ELR (cell line): ENCODE data around the gene PARVB.

Experiments used
- DNase-seq: peaks from one replicate; pipeline ENCODE4 v3.0.0-alpha.2; 2015; ENCODE audit warnings: low read depth

The PARVB gene

DNA sequence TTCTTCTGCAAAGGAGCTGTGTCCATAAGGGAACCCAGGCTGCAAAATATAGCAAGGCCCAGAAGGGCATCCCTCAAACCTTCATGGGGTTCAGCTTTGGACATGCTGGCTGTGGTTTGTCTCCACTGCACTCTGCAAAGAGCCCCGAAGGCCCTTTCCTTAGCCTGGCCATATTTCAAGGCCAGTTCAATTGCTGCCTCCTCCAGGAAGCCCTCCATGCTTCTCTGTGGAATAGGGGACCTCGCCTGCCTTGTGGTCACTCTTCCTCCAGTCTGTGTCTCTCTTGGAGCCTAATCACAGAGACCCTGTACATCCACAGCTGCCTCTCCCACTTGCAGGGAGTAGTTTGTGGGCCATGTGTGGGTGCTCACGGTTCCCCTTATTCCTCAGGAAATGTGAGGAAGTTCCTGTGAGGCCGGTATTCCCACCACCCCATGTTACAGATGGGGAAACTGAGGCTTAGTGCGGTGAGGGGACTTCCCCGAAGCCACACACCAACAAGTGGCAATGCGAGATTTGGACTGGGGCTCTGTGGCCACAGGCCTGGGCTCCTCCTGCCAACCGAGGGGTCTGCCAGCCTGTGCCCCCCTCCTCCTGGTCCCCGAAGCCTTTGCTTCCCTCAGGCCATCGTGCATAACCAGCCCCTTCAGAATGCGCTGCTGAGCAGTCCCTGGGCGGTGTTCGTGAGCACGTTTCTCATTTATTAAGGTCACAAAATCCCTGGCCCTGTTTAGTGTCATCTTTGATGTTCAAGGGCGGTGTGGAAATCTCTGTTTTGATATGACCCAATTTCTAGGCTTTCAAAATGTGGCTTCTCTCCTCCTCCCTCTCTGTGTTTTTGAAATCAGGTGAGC lies 65.8 kb downstream of the PARVB start:
- DNase-seq = no peak

DNA sequence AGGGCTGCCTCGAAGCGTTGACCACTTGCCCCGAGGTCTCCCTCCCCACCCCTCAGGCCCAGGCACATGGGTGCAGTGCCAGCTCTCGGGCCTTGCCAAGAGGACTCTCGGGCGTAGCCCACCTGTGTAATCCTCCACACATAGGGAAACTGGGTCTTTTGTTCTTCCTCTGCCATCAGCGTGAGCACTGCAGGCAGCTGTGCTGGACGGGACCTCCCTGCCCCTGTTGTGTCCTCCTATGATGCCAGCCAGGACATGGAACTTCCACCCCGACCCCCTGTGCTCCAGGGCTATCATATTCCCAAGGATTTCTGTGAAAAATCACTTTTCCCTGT lies 66.4 kb downstream of the PARVB start:
- no peak for DNase-seq

DNA sequence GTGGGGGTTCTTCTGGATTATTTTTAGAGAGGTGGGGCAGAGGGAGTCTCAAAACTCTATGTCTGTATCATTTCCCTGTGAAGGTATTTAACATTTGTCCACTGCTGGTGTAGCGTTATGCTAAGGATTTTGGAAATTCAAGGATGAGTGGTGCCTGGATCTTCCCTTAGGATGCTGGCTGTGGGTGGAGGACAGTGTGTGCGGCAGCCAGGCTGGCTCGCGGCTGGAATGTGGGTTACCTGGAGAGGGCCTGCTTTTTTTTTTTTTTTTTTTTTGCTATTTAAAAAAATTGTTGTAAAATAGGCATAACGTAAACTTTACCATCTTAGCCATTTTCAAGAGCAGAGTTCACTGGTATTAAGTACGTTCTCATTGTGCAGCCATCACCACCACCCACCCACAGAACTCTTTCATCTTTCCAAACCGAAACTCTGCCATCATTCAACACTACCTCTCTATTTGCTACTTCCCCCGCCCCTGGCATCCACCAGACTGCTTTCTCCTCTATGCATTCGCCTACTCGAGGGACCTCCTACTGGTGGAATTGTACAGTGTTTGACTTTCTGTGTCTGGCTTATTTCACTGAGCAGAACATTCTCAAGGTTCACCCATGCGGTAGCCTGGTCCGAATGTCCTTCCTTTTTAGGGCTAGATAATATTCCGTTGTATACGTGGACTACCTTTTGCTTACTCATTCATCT lies 67.1 kb downstream of the PARVB start:
- DNase-seq = peak; percentile 45

DNA sequence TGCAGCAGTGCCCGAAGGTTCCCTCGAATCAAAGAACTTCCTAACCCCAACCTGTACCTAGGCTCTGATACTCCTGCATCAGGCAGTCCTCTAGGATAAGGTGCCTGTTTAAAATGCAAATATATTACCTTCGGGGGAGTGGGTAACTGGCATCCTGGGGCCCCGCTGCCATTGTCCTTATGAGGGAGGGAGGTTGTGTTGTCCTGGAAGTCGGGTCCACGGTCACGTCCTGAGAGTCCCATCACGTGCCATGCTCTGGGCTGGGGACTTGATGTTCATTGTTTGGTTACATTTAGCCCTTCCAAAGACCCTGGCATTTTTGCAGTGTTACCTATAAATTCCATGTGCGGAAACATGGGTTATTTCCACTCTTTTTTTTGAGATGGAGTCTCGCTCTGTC lies 67.6 kb downstream of the PARVB start:
- DNase-seq = no peak

DNA sequence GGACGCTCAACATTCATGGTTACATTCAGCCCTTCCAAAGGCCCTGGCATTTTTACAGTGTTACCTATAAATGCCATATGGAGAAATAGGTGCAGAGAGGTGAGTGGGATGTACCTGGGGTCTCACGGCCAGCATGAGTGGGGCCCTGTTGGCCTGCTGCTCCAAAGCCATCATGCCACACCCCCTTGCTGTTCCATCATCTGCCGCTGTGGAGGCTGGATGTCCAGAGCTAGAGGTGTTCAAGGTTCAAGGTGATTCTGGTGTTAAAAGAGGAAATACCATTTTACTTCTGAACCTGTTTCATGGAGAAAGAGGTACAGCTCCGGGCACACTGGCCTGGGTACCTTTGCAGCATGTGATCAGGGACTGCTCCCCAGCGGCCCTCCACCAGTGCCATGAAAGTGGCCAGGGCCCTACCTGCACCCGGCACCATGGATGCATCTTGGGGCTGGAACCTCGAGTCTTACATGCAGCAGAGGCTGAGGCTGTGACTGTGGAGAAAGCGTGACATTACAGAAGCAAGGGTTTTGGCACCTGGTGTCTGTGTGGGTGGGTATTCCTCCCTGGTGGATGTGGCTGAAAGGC lies 68.6 kb downstream of the PARVB start:
- DNase-seq = no peak

DNA sequence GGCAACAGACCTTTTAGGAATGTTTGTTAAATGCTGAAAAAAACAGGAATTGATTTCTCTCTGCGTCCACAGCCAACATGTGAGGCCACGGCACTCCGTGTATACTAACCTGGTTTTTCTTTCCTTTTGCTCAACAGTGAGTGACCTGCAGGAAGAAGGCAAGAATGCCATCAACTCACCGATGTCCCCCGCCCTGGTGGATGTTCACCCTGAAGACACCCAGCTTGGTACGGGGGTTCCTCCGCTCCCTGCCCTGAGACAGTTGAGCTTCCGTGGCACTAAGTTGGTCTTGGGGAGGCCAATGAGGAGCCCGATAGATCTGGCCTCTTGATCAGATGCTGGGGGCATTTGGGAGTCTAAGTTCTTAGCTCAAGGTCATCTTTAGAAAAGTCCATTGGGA lies 69.7 kb downstream of the PARVB start:
- DNase-seq = no peak

DNA sequence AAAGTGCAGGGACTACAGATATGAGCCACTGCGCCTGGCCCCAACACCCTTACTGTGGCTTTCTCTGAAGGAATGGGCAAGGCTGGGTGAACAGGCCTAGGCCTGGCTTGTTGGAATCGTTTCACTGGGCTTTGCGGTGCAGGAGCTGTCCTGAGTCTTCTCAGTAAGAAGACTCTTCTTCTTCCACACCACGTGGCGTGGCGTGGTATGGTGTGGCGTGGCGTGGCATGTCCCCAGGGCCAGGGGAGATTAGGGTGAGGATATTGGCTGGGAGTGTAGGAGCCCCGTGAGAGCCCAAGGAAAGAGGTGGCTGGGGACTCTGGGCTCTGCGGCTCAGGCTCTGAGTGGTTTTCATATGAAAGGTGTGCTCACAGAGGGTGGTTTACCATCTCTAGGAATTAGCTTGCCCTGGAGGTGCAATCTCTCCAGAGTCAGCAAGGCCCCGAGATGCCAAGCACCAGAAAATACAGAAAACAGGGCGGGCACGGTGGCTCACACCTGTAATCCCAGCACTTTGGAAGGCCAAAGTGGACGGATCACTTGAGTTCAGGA lies 70.7 kb downstream of the PARVB start:
- DNase-seq = no peak

DNA sequence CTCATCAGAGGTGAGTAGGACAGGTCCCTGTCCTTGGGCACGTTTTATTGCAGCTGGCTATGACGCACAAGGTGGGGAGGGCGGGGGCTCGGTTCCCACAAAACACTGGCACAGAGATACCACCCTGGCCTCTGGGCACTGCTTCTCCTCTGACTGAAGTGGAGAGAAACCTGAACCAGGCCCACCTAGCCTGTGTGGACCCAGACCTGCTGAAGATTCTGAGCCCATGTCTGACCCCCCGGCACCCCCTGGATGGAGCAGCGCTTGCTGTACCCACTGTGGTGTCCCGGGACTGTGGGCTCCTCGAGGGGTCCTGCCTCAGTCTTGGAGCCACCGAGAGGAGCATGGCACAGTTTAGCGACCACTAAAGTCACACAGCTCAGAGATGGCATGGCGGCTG lies 72.6 kb downstream of the PARVB start:
- no peak for DNase-seq

DNA sequence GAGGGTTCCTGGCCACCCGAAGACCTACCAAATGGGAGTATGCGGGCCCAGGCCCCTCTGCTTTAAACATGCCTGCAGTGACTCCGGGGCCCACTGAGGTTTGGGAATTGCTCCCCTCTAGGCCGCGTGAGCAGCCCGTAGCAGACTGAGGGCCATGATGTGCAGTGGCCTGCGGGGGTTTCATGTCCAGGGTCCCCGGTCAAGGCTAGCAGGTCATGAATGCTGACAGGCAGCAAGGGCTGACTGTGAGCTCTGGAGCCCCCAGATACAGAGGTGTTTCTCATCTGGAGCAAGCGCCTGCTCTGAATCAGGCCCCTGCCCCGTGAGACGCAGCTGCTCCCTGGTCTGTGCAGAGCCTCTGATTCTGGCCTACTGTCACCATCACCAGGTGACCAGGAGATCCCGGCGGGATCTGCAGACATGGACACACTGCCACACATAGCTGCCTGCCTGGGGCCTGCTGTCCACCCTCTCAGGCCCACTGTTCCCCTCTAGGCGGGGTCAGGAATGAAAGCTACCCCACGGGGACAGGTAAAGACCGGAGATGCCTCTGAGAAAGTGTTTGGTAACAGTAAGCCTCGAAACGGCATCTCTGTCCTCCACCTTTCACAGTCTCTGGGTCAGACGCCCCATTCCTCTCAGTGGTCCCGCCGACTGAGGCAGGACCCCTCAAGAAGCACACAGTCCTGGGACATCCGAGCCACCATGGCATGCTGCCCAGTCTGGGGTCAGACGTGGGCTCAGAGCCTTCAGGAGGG lies 73.3 kb downstream of the PARVB start:
- DNase-seq = no peak

DNA sequence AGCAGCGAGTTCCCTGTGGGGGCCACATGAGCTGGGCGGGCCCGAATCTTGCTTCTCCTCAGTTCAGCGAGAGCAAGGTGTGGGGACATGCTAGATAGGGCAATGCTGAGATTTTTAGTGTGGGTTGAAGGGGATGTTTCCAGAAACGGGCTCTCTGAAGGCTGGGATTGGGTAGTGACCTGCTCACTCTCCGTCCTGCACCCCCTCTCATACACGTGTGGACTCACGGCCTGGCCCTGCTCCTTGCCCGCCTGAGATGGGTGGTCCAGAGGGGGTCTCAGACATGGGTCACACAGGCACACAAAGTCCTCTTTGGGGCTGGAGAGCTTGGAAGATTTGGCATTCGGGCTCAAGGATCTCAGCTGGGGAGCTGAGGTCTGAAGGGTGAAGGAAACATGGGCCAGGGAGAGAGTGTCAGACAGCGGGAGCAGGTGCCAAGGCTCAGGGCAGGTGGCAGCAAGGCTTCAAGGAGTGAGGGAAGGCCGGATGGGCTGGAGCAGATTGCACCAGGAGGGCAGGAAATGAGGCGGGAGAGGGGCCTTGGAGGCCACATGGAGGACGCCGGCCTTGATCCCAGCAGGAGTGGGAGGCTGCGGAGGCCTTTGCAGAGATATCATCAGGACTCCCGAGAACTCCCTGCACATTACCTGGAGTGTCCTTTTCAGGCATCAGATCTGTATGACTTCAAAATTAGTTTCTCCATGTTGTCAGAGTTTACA lies 74.1 kb downstream of the PARVB start:
- DNase-seq = no peak

DNA sequence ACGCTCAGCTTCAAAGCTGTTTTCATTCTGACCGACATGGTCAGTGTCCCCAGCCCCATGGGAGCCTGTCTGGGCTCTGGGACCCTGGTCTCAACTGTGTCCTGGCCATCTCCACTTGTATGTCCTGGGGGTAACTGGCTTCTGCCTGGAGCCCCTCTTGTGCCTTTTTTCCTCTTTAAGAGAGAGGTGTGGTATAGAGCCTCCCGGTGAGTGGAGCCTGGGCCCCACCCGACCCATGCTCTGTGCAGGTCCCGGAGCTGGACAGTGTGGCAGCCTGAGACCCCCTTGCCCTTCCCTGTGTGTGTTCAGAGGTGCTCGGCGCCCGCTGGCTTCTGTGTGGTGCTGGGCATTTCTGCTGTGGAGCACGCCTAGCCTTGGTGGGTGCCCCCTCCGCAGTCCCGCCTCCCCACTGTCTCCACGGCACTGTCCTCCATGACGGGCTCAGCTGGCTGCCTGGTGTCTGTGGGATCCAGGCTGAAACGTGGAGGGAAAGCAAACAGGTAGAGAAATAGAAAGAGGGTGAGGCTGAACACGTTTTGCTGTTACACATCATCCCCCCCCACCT lies 74.9 kb downstream of the PARVB start:
- no peak for DNase-seq

DNA sequence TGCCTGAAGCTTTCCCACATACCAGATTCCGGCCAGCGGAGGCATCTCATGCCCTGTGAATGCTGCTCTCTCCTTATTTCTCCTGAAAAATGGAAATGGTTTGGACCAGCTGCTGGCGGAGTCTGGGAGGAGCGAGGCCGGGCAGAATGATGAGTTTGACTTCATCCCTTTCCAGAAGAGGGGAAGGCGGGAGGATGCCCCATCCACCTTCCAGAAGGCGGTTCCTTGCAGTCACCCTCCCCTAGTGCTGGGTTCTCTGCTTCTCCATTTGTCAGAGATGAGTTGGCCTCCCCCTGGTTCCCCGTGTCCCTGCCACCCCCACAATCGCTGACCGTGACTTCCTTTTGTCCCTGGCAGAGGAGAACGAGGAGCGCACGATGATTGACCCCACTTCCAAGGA lies 75.6 kb downstream of the PARVB start:
- DNase-seq = no peak

DNA sequence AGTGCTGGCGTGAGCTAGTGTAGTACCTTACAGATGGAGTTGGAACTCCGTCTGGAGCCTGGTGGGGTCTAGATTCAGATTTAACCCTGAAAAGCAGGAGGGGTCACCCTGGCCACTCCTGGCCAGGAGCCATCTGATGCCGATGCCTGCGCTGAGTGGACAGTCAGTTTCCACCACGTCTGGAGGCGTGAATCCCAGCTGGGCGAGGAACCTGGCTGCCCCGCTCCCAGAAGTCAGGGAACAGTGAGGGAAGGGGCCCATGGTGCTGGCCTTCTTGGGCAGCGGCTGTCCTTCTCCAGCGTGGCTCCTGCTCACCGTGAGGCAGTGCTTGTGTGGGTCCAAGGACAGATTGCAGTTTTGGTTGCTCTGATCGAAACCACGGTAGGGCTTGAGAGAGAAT lies 76.3 kb downstream of the PARVB start:
- no peak for DNase-seq

DNA sequence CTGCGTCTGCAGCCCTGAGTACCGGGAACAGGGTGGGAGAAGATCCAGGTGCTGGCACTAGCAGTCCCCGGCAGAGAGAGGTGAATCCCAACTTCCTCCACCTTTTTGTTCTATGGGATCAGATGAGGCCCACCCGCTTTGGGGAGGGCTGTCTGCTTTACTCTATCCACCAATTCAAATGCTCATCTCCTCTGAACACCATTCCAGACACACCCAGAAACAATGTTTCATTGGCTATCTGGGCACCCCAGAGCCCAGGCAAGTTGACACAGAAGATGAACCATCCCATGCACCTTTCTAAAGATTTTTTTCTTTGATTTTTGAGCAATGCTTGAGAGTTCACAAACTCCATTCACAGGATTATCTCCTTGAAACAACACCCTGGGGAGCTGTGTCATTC lies 78.0 kb downstream of the PARVB start:
- DNase-seq = no peak

DNA sequence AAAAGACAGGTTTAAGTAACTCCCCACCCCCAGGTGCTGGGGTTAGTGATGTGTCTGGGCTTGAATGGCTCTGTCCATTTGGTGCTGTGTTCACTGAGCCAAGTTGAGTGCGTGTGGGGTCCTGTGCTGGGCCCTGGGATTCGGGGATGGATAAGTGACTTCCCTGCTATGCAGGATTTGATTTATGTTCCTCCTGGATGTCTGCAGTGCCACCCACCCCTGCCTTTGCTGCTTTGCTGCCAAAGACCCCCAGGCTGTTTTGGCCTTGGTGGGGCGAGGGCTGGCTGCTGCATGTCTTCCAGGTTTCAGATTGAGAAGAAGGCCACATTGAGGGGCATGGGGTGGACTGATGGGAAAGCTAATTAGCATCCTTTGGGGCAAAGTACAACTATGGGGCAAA lies 78.8 kb downstream of the PARVB start:
- no peak for DNase-seq

DNA sequence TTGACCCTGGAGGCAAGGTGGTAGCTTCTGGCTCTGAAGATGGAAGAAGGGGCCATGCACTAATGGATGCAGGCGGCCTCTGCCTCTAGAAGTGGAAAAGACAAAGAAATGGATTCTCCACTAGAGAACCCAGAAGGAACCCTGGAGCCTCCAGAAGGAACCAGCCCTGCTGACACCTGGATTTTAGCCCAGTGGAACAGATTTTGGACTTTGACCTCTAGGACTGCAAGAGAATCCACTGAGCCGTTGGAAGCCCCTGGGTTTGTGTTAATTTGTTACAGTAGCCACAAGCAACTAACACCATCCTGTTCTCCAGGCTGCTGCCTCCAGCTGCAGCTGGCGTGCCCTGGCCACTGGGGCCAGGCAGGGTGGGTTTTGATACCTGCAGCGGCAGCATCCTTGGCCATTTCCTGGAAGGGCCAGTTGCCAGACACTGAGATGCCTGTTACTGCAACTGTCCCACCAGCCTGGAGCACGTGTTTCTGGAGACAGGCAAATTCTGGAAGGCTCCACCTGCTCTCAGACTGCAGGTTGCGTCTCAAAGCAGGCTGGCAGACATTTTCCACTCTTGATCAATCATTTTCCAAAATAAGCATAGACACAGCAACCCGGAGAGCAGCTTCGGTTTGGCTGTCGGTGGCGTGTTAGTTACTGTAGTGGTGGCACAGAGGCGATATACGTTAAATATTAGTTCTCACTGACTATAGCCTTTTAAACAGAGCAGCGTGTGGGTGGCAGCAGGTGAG lies 79.8 kb downstream of the PARVB start:
- no peak for DNase-seq

DNA sequence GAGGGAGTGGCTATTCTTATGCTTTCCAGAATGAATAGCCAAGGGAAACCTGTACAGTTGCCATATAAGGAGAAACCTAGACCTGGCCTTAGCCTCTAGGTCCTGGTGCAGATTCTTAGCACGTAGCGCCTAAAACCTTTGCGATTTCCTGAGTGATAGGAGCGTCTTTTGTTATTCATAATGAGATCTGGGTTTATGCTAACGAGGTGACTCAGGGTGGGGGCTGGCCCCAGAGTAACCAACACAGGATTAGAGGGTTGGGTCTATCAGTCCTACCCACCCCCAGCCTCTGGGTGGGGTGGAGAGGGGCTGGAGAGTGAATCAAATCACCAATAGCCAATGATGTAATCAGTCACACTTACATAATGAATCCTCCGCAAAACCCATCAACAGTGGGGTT lies 83.2 kb downstream of the PARVB start:
- no peak for DNase-seq

DNA sequence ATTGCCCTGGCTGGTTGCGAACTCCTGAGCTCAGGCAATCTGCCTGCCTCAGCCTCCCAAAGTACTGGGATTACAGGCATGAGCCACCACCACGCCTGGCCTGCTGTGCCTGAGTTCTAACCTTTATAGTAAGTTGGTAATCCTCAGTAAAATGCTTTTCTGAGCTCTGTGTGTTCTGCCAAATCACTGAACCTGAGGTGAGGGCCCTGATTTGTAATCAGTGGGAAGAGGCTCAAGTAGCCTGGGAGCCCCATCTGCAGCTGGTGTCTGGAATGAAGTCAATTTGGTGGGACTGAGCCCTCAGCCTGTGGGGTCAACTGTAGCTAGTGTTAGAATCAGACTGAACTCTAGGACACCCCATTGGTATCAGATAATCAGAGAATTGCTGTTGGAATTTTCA lies 84.0 kb downstream of the PARVB start:
- no peak for DNase-seq

DNA sequence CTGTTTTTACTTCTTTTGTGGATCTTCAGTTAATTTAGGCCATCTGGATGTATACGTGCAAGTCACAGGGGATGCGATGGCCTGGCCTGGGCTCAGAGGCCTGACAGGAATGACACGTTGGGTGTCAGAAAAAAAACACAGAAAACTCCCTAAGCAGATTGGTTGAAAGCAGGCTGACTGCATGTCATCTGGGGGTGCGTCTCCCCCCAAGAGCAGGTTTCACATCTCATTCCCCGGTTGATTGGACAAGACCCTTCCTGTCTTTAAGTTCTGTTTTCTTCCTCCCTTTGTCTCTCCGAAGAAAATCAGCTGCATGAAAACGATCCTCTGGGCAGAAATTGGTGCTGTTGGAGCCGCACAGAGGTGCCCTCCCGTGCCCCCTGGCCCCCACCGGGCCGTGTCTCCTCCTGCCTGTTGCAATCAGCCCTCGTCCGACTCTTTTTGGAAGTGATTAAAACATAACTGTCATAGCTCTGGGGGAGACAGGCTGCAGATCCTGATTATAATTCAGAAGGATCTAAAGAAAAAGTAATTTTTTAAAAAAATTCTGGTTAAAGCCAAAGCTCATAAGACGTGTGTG lies 84.8 kb downstream of the PARVB start:
- DNase-seq = no peak

DNA sequence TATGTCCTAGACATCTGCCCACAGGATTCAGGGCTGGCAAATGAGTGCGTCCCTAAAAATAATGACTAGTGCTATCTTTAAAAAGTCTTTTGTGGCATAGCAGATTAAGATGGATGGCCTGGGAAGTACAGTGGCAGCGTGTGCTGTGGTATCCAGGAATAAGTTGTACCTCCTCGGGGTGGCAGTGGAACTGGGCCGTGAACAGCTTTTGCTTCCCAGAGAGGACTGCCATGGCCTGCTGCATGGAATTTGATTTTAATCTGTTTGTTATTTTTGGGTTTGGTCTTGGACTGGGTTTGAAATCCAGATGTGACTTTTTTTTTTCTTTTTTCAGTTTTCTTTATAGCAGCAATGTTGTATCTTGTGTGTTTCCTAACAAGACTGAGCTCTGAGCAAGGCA lies 85.3 kb downstream of the PARVB start:
- no peak for DNase-seq
